Endothelial cell of umbilical vein (primary cell): ENCODE results near the gene RNPEP. TPM values are rescaled to one million over a fixed set of nuclear protein-coding genes. Genes with fewer than 3 reads are reported as not detected.

Experiments used
- BruUV-seq: library from RNA; stranded (reverse); fragments of 400-500 nt; replicated peaks from 2 replicates; lab custom pipeline; 2021; lab: Mats Ljungman, UMichigan
- CTCF ChIA-PET: fragments of 300-600, 350-600 bp; sonication (Branson Sonifier 250); formaldehyde crosslinking; loops from one replicate; lab custom pipeline; 2021; ENCODE audit warnings: antibody characterized with exemption, inconsistent platforms; lab: Charles Lee
- POLR2A ChIA-PET: fragments of 300-600, 350-600 bp; sonication (Branson Sonifier 250); formaldehyde crosslinking; loops from one replicate; lab custom pipeline; 2021; ENCODE audit warnings: antibody characterized with exemption, inconsistent platforms; lab: Charles Lee
- DNase-seq: peaks from one replicate; pipeline ENCODE4 v3.0.0-alpha.2; 2011; ENCODE audit warnings: low read depth, low spot score
- FAIRE-seq: peaks from 2 replicates; lab custom pipeline; 2011; peaks lifted over from hg19 to GRCh38; lab: Jason Lieb, UNC
- H2AFZ ChIP-seq: 2 replicates; pipeline ENCODE4 v1.6.0; 2012; ENCODE audit warnings: low read depth, low read length, control low read depth, inconsistent platforms
- H3K27ac ChIP-seq: 2 replicates; pipeline ENCODE4 v1.5.1; 2011; ENCODE audit warnings: low read depth, mild to moderate bottlenecking, control low read depth, low read length, moderate library complexity; ENCODE audit not compliant: insufficient read depth
- H3K27me3 ChIP-seq, 2 experiments: 2 replicates each; pipeline versions ENCODE4 v1.6.0 to v1.6.1; 2011; ENCODE audit warnings: low read length in 2 of 2, mixed read lengths in 1 of 2; ENCODE audit not compliant: control insufficient read depth in 2 of 2, insufficient read depth in 2 of 2
- H3K36me3 ChIP-seq, 2 experiments: 2 replicates in 1 of 2; 3 replicates in 1 of 2; pipeline ENCODE4 v1.5.1; 2011; ENCODE audit warnings: low read length in 2 of 2, mild to moderate bottlenecking in 1 of 2, moderate library complexity in 1 of 2; ENCODE audit not compliant: control insufficient read depth in 2 of 2, insufficient read depth in 2 of 2; ENCODE audit errors: extremely low read depth in 1 of 2
- H3K4me1 ChIP-seq: 3 replicates; pipeline ENCODE4 v1.5.1; 2011; ENCODE audit warnings: mild to moderate bottlenecking, low read length; ENCODE audit not compliant: control insufficient read depth, insufficient read depth; ENCODE audit errors: extremely low read depth
- H3K4me2 ChIP-seq: 2 replicates; pipeline ENCODE4 v1.6.1; 2011; ENCODE audit warnings: low read length, control low read depth, mixed read lengths; ENCODE audit not compliant: insufficient read depth
- H3K4me3 ChIP-seq, 3 experiments: fragments of 200-600 bp in 1 of 3; sonication (generic), shearing (Covaris generic) in 1 of 3; replicated peaks in 1 of 3; 2 replicates each; pipeline ENCODE4 v1.5.1; 2011 to 2016; ENCODE audit warnings: control low read depth in 3 of 3, low read length in 3 of 3, mild to moderate bottlenecking in 2 of 3, inconsistent platforms in 1 of 3, low read depth in 1 of 3, moderate library complexity in 1 of 3; ENCODE audit not compliant: insufficient read depth in 1 of 3
- H3K79me2 ChIP-seq: 2 replicates; pipeline ENCODE4 v1.6.0; 2012; ENCODE audit warnings: low read length, inconsistent platforms; ENCODE audit not compliant: control insufficient read depth, insufficient read depth
- H3K9ac ChIP-seq: replicated peaks from 2 replicates; pipeline ENCODE3; 2011; ENCODE audit warnings: low read length, control low read depth; ENCODE audit not compliant: insufficient read depth; ENCODE audit errors: extremely low read depth
- H3K9me1 ChIP-seq: replicated peaks from 3 replicates; pipeline ENCODE4 v1.6.0; 2011; ENCODE audit warnings: mild to moderate bottlenecking, low read length; ENCODE audit not compliant: control insufficient read depth, insufficient read depth; ENCODE audit errors: extremely low read depth
- H3K9me3 ChIP-seq: replicated peaks from 2 replicates; pipeline ENCODE4 v1.5.1; 2012; ENCODE audit warnings: low read length, inconsistent platforms; ENCODE audit not compliant: control insufficient read depth, insufficient read depth
- H4K20me1 ChIP-seq: replicated peaks from 2 replicates; pipeline ENCODE3; 2011; ENCODE audit warnings: mild to moderate bottlenecking, low read length; ENCODE audit not compliant: control insufficient read depth, insufficient read depth; ENCODE audit errors: extremely low read depth
- CTCF ChIP-seq, 2 donors: IDR thresholded peaks; 1 replicate in 1 of 2; 2 replicates in 1 of 2; pipeline ENCODE4 v1.5.1; 2011; ENCODE audit warnings: low read length in 2 of 2, mild to moderate bottlenecking in 2 of 2, moderate library complexity in 2 of 2, control low read depth in 1 of 2, inconsistent platforms in 1 of 2, low read depth in 1 of 2; ENCODE audit not compliant: insufficient read depth in 1 of 2; ENCODE audit errors: extremely low read depth in 1 of 2
- EZH2 ChIP-seq: IDR thresholded peaks from 2 replicates; pipeline ENCODE4 v1.6.1; 2012; ENCODE audit warnings: borderline replicate concordance, low read depth, mild to moderate bottlenecking, moderate library complexity, low read length, inconsistent platforms; ENCODE audit not compliant: severe bottlenecking
- FOS ChIP-seq: IDR thresholded peaks from 2 replicates; pipeline ENCODE4 v1.6.1; 2011; ENCODE audit warnings: mild to moderate bottlenecking, low read length, moderate library complexity, borderline replicate concordance; ENCODE audit not compliant: insufficient read depth
- GATA2 ChIP-seq: IDR thresholded peaks from 2 replicates; pipeline ENCODE4 v1.7.0; 2011; ENCODE audit warnings: low read depth, mild to moderate bottlenecking, moderate library complexity, mixed read lengths, low read length; ENCODE audit not compliant: insufficient read length, insufficient read depth
- JUN ChIP-seq: IDR thresholded peaks from 2 replicates; pipeline ENCODE4 v1.6.1; 2011; ENCODE audit warnings: borderline replicate concordance, low read depth; ENCODE audit not compliant: insufficient read length, insufficient read depth
- MYC ChIP-seq: IDR thresholded peaks from one replicate; pipeline ENCODE4 v1.6.1; 2011; ENCODE audit warnings: mild to moderate bottlenecking, low read depth, low read length
- POLR2A ChIP-seq: IDR thresholded peaks from 2 replicates; pipeline ENCODE4 v1.6.1; 2012; ENCODE audit warnings: low read depth, mild to moderate bottlenecking, control low read depth, low read length
- POLR2AphosphoS5 ChIP-seq: IDR thresholded peaks from 2 replicates; pipeline ENCODE4 v1.6.1; 2012; ENCODE audit warnings: low read depth, mild to moderate bottlenecking, control low read depth, low read length, moderate library complexity; ENCODE audit not compliant: insufficient read depth
- dilution Hi-C: fragments of 300-500 bp; cut with MboI; formaldehyde crosslinking; loops from one replicate; pipeline ENCODE4 v1.15.0; 2019; ENCODE audit warnings: low sequenced_read_pairs; ENCODE audit not compliant: extremely low pct_ligation_motif_present
- intact Hi-C: fragments of 100-400 bp; cut with micrococcal nuclease; formaldehyde crosslinking; loops from one replicate; pipeline ENCODE4 v1.10.0; 2022
- polyA plus RNA-seq, 4 experiments: library from polyadenylated mRNA; depleted of rRNA in 3 of 4; stranded (reverse) in 3 of 4; unstranded in 1 of 4; fragments of >200 nt; gene quantifications; 2 replicates each; pipeline versions ENCODE4 v1.2.1 to v1.2.3, GENCODE V29; 2011 to 2012; ENCODE audit warnings: missing spikeins in 1 of 4
- total RNA-seq: library from RNA; stranded (reverse); gene quantifications from 2 replicates; pipeline ENCODE4 v1.2.3, GENCODE V29; 2021
- TF ChIP-seq, protein P1 (sequence below): IDR thresholded peaks from 2 replicates; pipeline ENCODE4 v1.6.1; 2011; ENCODE audit not compliant: insufficient read depth, insufficient read length

RNPEP gene
- total and polyA plus RNA-seq, 2 donors (not counting 3 experiments of a cell fraction or from before 2014, with no cell fraction given): 56.1 to 73.5 TPM

GRCh38 chr1:202031796-202032195, 49.3 kb downstream of the RNPEP start:
- peaks cover 2 to 5% of the 10 kb centered on the region in 2 experiments for H3K27me3 ChIP-seq
- no peak overlapping the region for H3K4me2 ChIP-seq
- no peak overlapping the region for H3K9ac ChIP-seq
- H3K79me2 ChIP-seq: no peaks in the 10 kb centered on the region
- no peak overlapping the region for H2AFZ ChIP-seq
- intact Hi-C loops: no loop called here
- no peaks in the 10 kb centered on the region for H3K4me1 ChIP-seq
- H3K36me3 ChIP-seq: no peaks in the 10 kb centered on the region
- ChIA-PET POLR2A (no interaction called here), CTCF (no interaction called here)
- FAIRE-seq (no peak), DNase-seq (no peak)
- H3K4me3 ChIP-seq: no peak overlapping the region
- no peaks in the 10 kb centered on the region for H3K9me1 ChIP-seq
- no peak overlapping the region for H3K27ac ChIP-seq
- no peaks in the 10 kb centered on the region for H4K20me1 ChIP-seq
- no peaks in the 10 kb centered on the region for H3K9me3 ChIP-seq
- TF ChIP-seq, protein P1, sequence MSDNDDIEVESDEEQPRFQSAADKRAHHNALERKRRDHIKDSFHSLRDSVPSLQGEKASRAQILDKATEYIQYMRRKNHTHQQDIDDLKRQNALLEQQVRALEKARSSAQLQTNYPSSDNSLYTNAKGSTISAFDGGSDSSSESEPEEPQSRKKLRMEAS: no peak
- TF ChIP-seq POLR2AphosphoS5 (no peak), GATA2 (no peak), JUN (no peak), POLR2A (no peak), FOS (no peak), EZH2 (no peak), CTCF (IDR thresholded peaks at IDR 0.05; ENCODE audit: extremely low read depth in 1 of 2, insufficient read depth in 1 of 2, low read depth in 1 of 2, low read length in 2 of 2) (no peak), MYC (no peak)
- BruUV-seq: no TSS peak
- dilution Hi-C loops: no loop called here
